Nephron progenitor cell (in vitro differentiated cells): ENCODE results near the gene EIF4ENIF1.
"Not testable (repeated sequence)": the region's sequence is repeated elsewhere in the genome, so short reads cannot be mapped to it uniquely, and the experiment has no call there.

Experiments used
- DNase-seq: peaks from one replicate; pipeline ENCODE4 v3.0.0; 2021
- H3K27ac Mint-ChIP-seq: 2 replicates; pipeline ENCODE4 v1.8.0; 2021; ENCODE audit warnings: mild to moderate bottlenecking, moderate library complexity, mixed read lengths
- H3K27me3 Mint-ChIP-seq: 2 replicates; pipeline ENCODE4 v1.8.0; 2021; ENCODE audit warnings: mild to moderate bottlenecking, low read depth, mixed read lengths; ENCODE audit not compliant: poor library complexity
- H3K36me3 Mint-ChIP-seq: 2 replicates; pipeline ENCODE4 v1.8.0; 2021; ENCODE audit warnings: low read depth, mixed read lengths
- H3K4me1 Mint-ChIP-seq: 2 replicates; pipeline ENCODE4 v1.8.0; 2021; ENCODE audit warnings: mixed read lengths
- H3K4me3 Mint-ChIP-seq: 2 replicates; pipeline ENCODE4 v1.8.0; 2021; ENCODE audit warnings: mild to moderate bottlenecking, moderate library complexity, mixed read lengths
- H3K9me3 Mint-ChIP-seq: 2 replicates; pipeline ENCODE4 v1.8.0; 2021; ENCODE audit warnings: mild to moderate bottlenecking, moderate library complexity, mixed read lengths
- CTCF ChIP-seq: fragments of 200-600 bp; sonication (generic); IDR thresholded peaks from 2 replicates; pipeline ENCODE4 v1.5.0; 2021; ENCODE audit warnings: antibody characterized with exemption

Gene EIF4ENIF1

GRCh38 chr22:31488346-31488883 is 1.2 kb downstream of the EIF4ENIF1 start:
- Mint-ChIP-seq H3K9me3 (no peaks in the 10 kb centered on the region), H3K27ac (no peak overlapping the region)

GRCh38 chr22:31486951-31487350 is 2.7 kb downstream of the EIF4ENIF1 start:
- H3K9me3 Mint-ChIP-seq, result no peaks in the 10 kb centered on the region
- DNase-seq, result no peak
- TF ChIP-seq CTCF, result no peak
- H3K27ac Mint-ChIP-seq, result no peak overlapping the region
- H3K4me1 Mint-ChIP-seq, result peaks cover 33% of the 10 kb centered on the region
- H3K36me3 Mint-ChIP-seq, result peaks cover 48% of the 10 kb centered on the region
- H3K27me3 Mint-ChIP-seq, result no peaks in the 10 kb centered on the region
- no peak overlapping the region for H3K4me3 Mint-ChIP-seq

More at GRCh38 chr22:31488346-31488883, 1.2 kb downstream of the EIF4ENIF1 start:
- Mint-ChIP-seq H3K4me1 (peaks cover 37% of the 10 kb centered on the region), H3K36me3 (peaks cover 34% of the 10 kb centered on the region), H3K4me3 (peak overlapping the region; percentile 83), H3K27me3 (no peaks in the 10 kb centered on the region)
- no peak for TF ChIP-seq CTCF
- DNase-seq, result no peak

- Mint-ChIP-seq H3K4me1 (peaks cover 29% of the 10 kb centered on the region), H3K36me3 (peaks cover 54% of the 10 kb centered on the region)
- not testable (repeated sequence) for H3K4me3 Mint-ChIP-seq, H3K27me3 Mint-ChIP-seq, H3K9me3 Mint-ChIP-seq, H3K27ac Mint-ChIP-seq, DNase-seq
Observed at GRCh38 chr22:31486369-31486768, 3.3 kb downstream of the EIF4ENIF1 start.

- DNase-seq, H3K9me3 Mint-ChIP-seq, H3K4me1 Mint-ChIP-seq, H3K4me3 Mint-ChIP-seq, H3K27me3 Mint-ChIP-seq: not testable (repeated sequence)
- Mint-ChIP-seq H3K27ac (peak overlapping the region; percentile 72), H3K36me3 (peaks cover 88% of the 10 kb centered on the region)
Observed at GRCh38 chr22:31482470-31482869, 7.2 kb downstream of the EIF4ENIF1 start.

- Mint-ChIP-seq H3K36me3 (peaks cover 85% of the 10 kb centered on the region), H3K9me3 (no peaks in the 10 kb centered on the region), H3K27ac (no peak overlapping the region), H3K27me3 (no peaks in the 10 kb centered on the region), H3K4me1 (peaks cover 7% of the 10 kb centered on the region), H3K4me3 (no peak overlapping the region)
- DNase-seq, result no peak
- no peak for TF ChIP-seq CTCF
Observed at GRCh38 chr22:31481129-31481528, 8.5 kb downstream of the EIF4ENIF1 start.

- TF ChIP-seq CTCF, result no peak
- peaks cover 76% of the 10 kb centered on the region for H3K36me3 Mint-ChIP-seq
- no peaks in the 10 kb centered on the region for H3K9me3 Mint-ChIP-seq
- H3K4me1 Mint-ChIP-seq, result peaks cover 8% of the 10 kb centered on the region
- H3K27ac Mint-ChIP-seq, result no peak overlapping the region
- no peaks in the 10 kb centered on the region for H3K27me3 Mint-ChIP-seq
- DNase-seq, result no peak
- no peak overlapping the region for H3K4me3 Mint-ChIP-seq
Observed at GRCh38 chr22:31477329-31477728, 12.3 kb downstream of the EIF4ENIF1 start.

- Mint-ChIP-seq H3K36me3 (peaks cover 76% of the 10 kb centered on the region), H3K27me3 (no peaks in the 10 kb centered on the region), H3K4me1 (peaks cover 8% of the 10 kb centered on the region), H3K27ac (peak overlapping the region; percentile 61), H3K9me3 (no peaks in the 10 kb centered on the region), H3K4me3 (no peak overlapping the region)
- TF ChIP-seq CTCF, result no peak
- DNase-seq, result no peak
Observed at GRCh38 chr22:31475800-31476199, 13.8 kb downstream of the EIF4ENIF1 start.
